Osteocyte (in vitro differentiated cells): ENCODE results near the gene TMEM127. TPM values are rescaled to one million over a fixed set of nuclear protein-coding genes. Genes with fewer than 3 reads are reported as not detected.

Experiments used
- DNase-seq: peaks from one replicate; pipeline ENCODE4 v3.0.0; 2021; ENCODE audit warnings: mixed read lengths; ENCODE audit not compliant: unreplicated experiment; ENCODE audit errors: extremely low spot score
- H3K27ac Mint-ChIP-seq: one replicate; pipeline ENCODE4 v1.8.0; 2021; ENCODE audit warnings: mild to moderate bottlenecking, mixed read lengths; ENCODE audit not compliant: unreplicated experiment
- H3K27me3 Mint-ChIP-seq: one replicate; pipeline ENCODE4 v1.8.0; 2021; ENCODE audit warnings: mixed read lengths; ENCODE audit not compliant: unreplicated experiment
- H3K36me3 Mint-ChIP-seq: one replicate; pipeline ENCODE4 v1.8.0; 2021; ENCODE audit warnings: mixed read lengths; ENCODE audit not compliant: unreplicated experiment
- H3K4me1 Mint-ChIP-seq: one replicate; pipeline ENCODE4 v1.8.0; 2021; ENCODE audit warnings: mixed read lengths; ENCODE audit not compliant: unreplicated experiment
- H3K4me3 Mint-ChIP-seq: one replicate; pipeline ENCODE4 v1.8.0; 2021; ENCODE audit warnings: mild to moderate bottlenecking, moderate library complexity, mixed read lengths; ENCODE audit not compliant: unreplicated experiment
- H3K9me3 Mint-ChIP-seq: one replicate; pipeline ENCODE4 v1.8.0; 2021; ENCODE audit warnings: mixed read lengths; ENCODE audit not compliant: unreplicated experiment
- total RNA-seq: library from RNA; stranded (reverse); gene quantifications from 2 replicates; pipeline ENCODE4 v1.2.1, GENCODE V29; 2021
- TF ChIP-seq, protein P1 (sequence below): fragments of 200-600 bp; sonication (generic); IDR thresholded peaks from 2 replicates; pipeline ENCODE4 v1.5.0; 2021; ENCODE audit warnings: antibody characterized with exemption, mild to moderate bottlenecking, moderate library complexity

The TMEM127 gene
- total RNA-seq, 1 donor from 2014 or later = 56.3 TPM

DNA sequence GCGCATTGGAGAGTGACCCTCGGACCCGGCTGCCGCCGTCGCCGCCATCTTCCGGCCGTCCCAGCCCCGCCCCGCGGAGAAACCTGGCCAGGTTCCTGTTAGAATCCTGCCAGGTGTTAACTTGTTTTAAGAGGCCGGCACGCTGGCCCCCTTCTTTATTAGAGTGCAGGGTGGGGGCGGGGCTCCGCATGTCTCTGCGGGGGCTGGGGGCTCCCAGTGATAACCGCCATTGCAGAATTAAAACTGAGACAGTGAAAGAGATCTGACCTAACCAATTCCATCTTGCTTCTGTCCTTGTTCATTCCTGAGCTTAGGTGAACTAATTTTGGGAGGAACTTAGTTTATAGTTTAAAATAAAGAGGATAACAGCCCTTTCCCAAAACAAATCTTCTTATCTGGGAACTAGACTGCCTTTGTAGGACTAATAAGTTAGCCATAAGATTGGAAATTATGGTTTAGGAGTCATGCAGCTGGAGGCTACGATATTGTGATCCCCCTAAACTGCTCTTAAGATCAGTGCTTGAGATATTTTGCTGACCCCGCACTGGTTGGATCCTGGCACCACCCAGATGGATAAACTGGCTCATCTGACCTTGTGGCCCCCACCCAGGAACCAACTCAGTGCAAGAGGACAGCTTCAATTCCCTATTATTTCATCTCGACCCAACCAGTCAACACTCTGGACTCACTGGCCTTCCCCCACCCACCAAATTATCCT is 56.6 kb downstream of the TMEM127 start:
- TF ChIP-seq, protein P1, sequence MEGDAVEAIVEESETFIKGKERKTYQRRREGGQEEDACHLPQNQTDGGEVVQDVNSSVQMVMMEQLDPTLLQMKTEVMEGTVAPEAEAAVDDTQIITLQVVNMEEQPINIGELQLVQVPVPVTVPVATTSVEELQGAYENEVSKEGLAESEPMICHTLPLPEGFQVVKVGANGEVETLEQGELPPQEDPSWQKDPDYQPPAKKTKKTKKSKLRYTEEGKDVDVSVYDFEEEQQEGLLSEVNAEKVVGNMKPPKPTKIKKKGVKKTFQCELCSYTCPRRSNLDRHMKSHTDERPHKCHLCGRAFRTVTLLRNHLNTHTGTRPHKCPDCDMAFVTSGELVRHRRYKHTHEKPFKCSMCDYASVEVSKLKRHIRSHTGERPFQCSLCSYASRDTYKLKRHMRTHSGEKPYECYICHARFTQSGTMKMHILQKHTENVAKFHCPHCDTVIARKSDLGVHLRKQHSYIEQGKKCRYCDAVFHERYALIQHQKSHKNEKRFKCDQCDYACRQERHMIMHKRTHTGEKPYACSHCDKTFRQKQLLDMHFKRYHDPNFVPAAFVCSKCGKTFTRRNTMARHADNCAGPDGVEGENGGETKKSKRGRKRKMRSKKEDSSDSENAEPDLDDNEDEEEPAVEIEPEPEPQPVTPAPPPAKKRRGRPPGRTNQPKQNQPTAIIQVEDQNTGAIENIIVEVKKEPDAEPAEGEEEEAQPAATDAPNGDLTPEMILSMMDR = no peak
- Mint-ChIP-seq H3K9me3 (no peaks in the 10 kb centered on the region), H3K4me1 (peaks cover 40% of the 10 kb centered on the region), H3K4me3 (peak overlapping the region; percentile 86), H3K27me3 (no peaks in the 10 kb centered on the region), H3K36me3 (no peaks in the 10 kb centered on the region), H3K27ac (peak overlapping the region; percentile 91)
- DNase-seq = no peak

DNA sequence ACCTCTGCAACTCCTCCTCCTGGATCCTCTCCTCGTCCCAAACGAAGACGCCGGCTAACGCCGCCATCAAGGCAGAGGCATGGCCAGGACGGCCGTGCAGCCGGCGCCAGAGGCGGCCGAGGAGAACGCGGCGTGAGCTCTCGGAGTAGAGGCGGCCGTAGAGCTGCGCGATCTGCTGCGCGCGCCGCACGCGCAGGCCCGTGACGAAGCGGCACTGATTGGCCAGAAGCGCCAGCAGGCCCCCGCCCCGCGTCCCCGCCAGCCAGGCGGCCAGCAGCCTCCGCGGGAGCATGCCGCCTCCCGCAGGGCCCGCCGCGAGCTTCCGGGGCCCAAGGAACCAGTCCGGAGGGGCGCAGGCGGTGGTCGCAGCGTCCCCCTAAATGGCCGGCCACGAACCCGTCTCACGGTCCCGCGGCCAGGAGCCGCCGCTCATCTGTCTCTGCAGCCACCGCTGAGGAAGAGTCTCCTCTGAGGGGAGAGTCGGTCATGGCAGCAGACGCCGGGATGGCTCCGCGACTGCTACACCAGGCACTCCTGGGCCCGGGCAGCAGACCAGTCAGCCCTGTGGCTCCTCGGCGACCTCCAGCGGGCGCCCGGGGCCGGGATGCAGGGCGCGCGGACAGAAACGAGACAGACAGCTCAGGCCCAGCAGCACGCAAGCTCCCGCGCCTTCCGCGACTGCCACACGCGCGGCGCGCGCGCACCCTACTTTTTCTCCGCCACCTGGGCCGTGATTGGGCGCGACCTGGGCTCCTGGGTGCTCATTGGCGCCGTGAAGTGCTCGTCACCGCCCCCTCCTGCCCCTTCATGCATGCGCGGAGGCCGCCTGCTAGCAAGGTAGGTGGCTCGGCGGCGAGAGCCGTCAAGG is 57.4 kb downstream of the TMEM127 start, which contains the start of gene STARD7:
STARD7 (minus strand) TSS at position 685 of the 868 bp plus-strand sequence; CDS start at position 292, 393 bp downstream.
- no peaks in the 10 kb centered on the region for H3K36me3 Mint-ChIP-seq
- peaks cover 48% of the 10 kb centered on the region for H3K4me1 Mint-ChIP-seq
- DNase-seq = peak; percentile 99
- peak within 1 kb of the TSS; percentile 86 for H3K4me3 Mint-ChIP-seq
- peak within 1 kb of the TSS; percentile 91 for H3K27ac Mint-ChIP-seq
- no peaks in the 10 kb centered on the region for H3K27me3 Mint-ChIP-seq
- no peaks in the 10 kb centered on the region for H3K9me3 Mint-ChIP-seq
- TF ChIP-seq, protein P1 = peak; percentile 28

DNA sequence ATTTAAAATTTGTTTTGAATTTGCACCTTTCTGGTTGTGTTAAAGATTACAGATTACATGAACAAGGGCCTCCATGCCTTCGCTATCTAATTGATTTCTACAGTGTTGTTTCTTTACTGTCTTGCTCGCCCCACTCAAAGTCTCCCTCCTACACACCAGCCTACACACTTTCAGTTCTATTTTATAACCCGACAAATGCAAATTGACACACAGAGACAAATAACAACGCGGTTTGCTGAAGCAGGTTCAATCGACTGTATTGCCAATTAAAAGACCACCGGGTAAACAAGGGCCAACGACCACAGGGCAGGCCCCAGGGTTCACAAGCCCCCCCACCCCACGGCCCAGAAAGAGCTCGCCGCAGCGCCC is 58.0 kb downstream of the TMEM127 start:
- no peaks in the 10 kb centered on the region for H3K36me3 Mint-ChIP-seq
- peak overlapping the region; percentile 86 for H3K4me3 Mint-ChIP-seq
- peak overlapping the region; percentile 82 for H3K27ac Mint-ChIP-seq
- TF ChIP-seq, protein P1 = no peak
- DNase-seq = no peak
- peaks cover 54% of the 10 kb centered on the region for H3K4me1 Mint-ChIP-seq
- H3K27me3 Mint-ChIP-seq = no peaks in the 10 kb centered on the region
- H3K9me3 Mint-ChIP-seq = no peaks in the 10 kb centered on the region

DNA sequence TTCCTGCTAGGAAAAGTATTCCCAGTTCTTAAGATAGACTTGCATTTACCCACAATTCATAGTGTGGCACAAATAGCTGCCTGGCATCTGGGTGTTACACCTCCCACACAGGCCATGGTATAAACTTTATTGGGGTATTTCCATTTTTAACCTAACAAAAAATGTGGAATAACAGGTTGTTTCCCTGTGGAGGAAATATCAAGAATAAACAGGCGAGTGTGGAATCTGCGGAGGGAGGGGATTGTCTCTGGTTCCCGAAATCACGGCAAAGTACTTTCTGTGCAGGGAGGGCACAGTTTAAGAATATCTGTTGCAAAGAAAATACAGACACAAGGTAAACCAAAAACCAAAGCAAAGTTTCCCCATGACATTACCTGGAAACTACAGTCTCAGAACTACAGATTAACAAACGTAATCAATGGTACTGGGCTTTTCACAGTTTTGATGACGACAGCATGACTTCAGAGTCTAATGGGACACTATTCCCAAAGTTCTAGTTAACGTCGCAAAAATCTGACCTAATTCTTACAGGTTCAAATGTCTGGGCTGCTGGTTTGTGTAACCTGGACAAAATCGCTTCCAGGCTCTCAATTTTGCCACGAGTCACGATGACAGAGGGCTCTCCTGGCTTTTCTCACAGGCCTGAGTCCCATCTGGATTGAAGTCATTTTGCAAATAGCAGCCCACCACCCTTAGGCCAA is 58.6 kb downstream of the TMEM127 start:
- H3K4me1 Mint-ChIP-seq = peaks cover 56% of the 10 kb centered on the region
- no peak for DNase-seq

More for the DNA sequence above, 58.6 kb downstream of the TMEM127 start:
- H3K36me3 Mint-ChIP-seq = no peaks in the 10 kb centered on the region
- peak overlapping the region; percentile 86 for H3K4me3 Mint-ChIP-seq
- no peaks in the 10 kb centered on the region for H3K27me3 Mint-ChIP-seq
- TF ChIP-seq, protein P1 = no peak
- H3K9me3 Mint-ChIP-seq = no peaks in the 10 kb centered on the region
- peak overlapping the region; percentile 82 for H3K27ac Mint-ChIP-seq
